HL-60 (cell line): ENCODE measurements around the gene SULT2B1.

ENCODE experiments used
- DNase-seq, 2 experiments: peaks; one replicate each; pipeline ENCODE4 v3.0.0-alpha.2; 2010 to 2020; ENCODE audit warnings: low read depth in 1 of 2, low spot score in 1 of 2
- H3K27ac ChIP-seq: fragments of 250-450 bp; sonication (Bioruptor Pico); replicated peaks from 2 replicates; pipeline ENCODE4 v1.5.1; 2020; ENCODE audit warnings: mild to moderate bottlenecking, moderate library complexity
- H3K27me3 ChIP-seq: fragments of 250-450 bp; sonication (Bioruptor Pico); 2 replicates; pipeline ENCODE4 v1.5.1; 2021; ENCODE audit warnings: mild to moderate bottlenecking, moderate library complexity; ENCODE audit not compliant: insufficient read depth, poor library complexity, severe bottlenecking
- H3K4me3 ChIP-seq: replicated peaks from 2 replicates; pipeline ENCODE4 v1.5.1; 2011; ENCODE audit warnings: mild to moderate bottlenecking, control low read depth, low read length; ENCODE audit not compliant: insufficient read depth
- CTCF ChIP-seq: IDR thresholded peaks from one replicate; pipeline ENCODE4 v1.5.1; 2011; ENCODE audit warnings: low read length, control low read depth, inconsistent platforms; ENCODE audit not compliant: insufficient read depth
- GABPA ChIP-seq: IDR thresholded peaks from 2 replicates; pipeline ENCODE4 v1.6.1; 2012; ENCODE audit warnings: low read depth
- POLR2AphosphoS5 ChIP-seq: IDR thresholded peaks from 2 replicates; pipeline ENCODE4 v1.6.1; 2012; ENCODE audit warnings: low read depth
- SPI1 ChIP-seq: IDR thresholded peaks from 2 replicates; pipeline ENCODE4 v1.6.1; 2012; ENCODE audit warnings: low read depth, mild to moderate bottlenecking, borderline replicate concordance
- TF ChIP-seq, protein P1 (sequence below): IDR thresholded peaks from 2 replicates; pipeline ENCODE4 v1.6.1; 2012; ENCODE audit warnings: low read depth; ENCODE audit not compliant: insufficient replicate concordance

Gene SULT2B1

DNA sequence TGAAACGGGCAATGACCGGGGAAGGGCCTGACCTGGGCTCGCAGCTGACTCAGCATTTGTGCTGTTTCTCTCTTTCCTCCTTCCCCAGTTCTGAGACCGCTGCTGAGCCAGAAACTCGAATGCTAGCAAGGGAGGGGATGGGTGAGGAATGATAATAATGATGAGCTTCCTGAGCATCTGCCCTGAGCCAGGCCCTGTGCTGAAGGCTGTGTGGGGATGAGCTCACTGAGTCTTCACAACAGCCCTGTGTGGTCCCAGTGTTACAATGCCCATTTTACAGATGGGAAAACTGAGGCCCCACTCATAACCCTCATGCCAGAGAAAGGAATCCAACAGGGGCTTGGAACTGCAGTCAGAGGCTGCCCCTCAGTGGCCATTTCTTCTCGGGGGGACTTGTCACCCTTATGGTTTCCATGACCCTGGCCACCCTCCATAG lies 8.1 kb downstream of the SULT2B1 start:
- Histone ChIP-seq H3K4me3 (no peak overlapping the region), H3K27me3 (no peaks in the 10 kb centered on the region), H3K27ac (no peak overlapping the region)
- no peak for TF ChIP-seq CTCF
- TF ChIP-seq, protein P1, sequence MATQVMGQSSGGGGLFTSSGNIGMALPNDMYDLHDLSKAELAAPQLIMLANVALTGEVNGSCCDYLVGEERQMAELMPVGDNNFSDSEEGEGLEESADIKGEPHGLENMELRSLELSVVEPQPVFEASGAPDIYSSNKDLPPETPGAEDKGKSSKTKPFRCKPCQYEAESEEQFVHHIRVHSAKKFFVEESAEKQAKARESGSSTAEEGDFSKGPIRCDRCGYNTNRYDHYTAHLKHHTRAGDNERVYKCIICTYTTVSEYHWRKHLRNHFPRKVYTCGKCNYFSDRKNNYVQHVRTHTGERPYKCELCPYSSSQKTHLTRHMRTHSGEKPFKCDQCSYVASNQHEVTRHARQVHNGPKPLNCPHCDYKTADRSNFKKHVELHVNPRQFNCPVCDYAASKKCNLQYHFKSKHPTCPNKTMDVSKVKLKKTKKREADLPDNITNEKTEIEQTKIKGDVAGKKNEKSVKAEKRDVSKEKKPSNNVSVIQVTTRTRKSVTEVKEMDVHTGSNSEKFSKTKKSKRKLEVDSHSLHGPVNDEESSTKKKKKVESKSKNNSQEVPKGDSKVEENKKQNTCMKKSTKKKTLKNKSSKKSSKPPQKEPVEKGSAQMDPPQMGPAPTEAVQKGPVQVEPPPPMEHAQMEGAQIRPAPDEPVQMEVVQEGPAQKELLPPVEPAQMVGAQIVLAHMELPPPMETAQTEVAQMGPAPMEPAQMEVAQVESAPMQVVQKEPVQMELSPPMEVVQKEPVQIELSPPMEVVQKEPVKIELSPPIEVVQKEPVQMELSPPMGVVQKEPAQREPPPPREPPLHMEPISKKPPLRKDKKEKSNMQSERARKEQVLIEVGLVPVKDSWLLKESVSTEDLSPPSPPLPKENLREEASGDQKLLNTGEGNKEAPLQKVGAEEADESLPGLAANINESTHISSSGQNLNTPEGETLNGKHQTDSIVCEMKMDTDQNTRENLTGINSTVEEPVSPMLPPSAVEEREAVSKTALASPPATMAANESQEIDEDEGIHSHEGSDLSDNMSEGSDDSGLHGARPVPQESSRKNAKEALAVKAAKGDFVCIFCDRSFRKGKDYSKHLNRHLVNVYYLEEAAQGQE: no peak
- TF ChIP-seq SPI1: no peak
- no peak for TF ChIP-seq POLR2AphosphoS5
- TF ChIP-seq GABPA: no peak
- no peak for DNase-seq

DNA sequence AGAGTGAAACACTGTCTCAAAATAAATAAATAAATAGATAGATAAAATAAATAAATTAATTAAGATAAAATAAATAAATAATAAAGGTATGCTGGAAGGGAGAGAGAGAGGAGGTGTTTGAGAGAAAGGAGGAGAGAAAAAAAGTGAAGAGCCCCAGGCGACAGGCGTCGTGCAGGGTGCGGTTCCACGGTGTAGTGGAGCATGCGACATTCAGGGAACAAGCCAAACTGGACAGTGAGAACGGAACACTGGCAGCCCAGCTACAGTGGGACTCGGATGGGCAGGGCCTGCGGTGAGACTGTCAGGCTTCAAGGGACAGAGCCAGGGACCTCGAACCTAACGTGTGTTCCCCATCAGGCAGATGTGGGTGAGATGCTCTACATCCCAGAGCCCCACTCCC lies 9.4 kb downstream of the SULT2B1 start:
- H3K27me3 ChIP-seq: no peaks in the 10 kb centered on the region
- DNase-seq: no peak
- H3K27ac ChIP-seq: no peak overlapping the region
- no peak for TF ChIP-seq POLR2AphosphoS5
- H3K4me3 ChIP-seq: no peak overlapping the region

DNA sequence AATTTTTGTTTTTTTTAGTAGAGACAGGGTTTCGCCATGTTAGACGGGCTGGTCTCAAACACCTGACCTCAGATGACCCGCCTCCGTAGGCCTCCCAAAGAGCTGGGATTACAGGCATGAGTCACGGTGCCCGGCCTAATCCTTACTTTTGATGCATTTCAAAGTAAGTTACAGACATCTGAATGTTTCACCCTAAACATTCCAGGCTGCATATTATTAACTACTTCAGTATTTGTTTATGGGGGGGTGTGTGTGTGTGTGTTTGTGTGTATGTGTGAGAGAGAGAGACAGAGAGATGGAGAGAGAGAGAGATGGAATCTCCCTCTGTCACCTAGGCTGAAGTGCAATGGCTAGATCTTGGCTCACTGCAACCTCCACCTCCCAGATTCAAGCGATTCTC lies 13.1 kb downstream of the SULT2B1 start:
- DNase-seq: no peak
- TF ChIP-seq POLR2AphosphoS5 (no peak), CTCF (no peak), SPI1 (no peak), GABPA (no peak)
- TF ChIP-seq, protein P1: no peak

GRCh38 chr19:48568345-48568886 lies 16.4 kb downstream of the SULT2B1 start:
- no peak overlapping the region for H3K27ac ChIP-seq
- H3K27me3 ChIP-seq: no peaks in the 10 kb centered on the region
- DNase-seq: no peak
- TF ChIP-seq GABPA (no peak), SPI1 (no peak), POLR2AphosphoS5 (no peak), CTCF (no peak)
- TF ChIP-seq, protein P1: no peak
- H3K4me3 ChIP-seq: no peak overlapping the region

More for the DNA sequence above, 13.1 kb downstream of the SULT2B1 start:
- no peaks in the 10 kb centered on the region for H3K27me3 ChIP-seq
- no peak overlapping the region for H3K27ac ChIP-seq
- no peak overlapping the region for H3K4me3 ChIP-seq
